T-helper 2 cell (primary cell): ENCODE results near the gene ORM2.

ENCODE experiments used
- DNase-seq, 5 experiments: peaks; one replicate each; pipeline versions ENCODE4 v3.0.0 to v3.0.0-alpha.2; 2012 to 2022

ORM2 gene

GRCh38 chr9:114350636-114351401 lies 21.1 kb downstream of the ORM2 start:
- DNase-seq: no peak

- peak in 1 of 5 experiments; percentile 62 for DNase-seq
Measured at GRCh38 chr9:114351932-114352331, 22.3 kb downstream of the ORM2 start.

- DNase-seq: no peak
Measured at GRCh38 chr9:114355821-114356220, 26.2 kb downstream of the ORM2 start.

GRCh38 chr9:114356792-114357191 lies 27.1 kb downstream of the ORM2 start:
- DNase-seq: no peak

- no peak for DNase-seq
Measured at GRCh38 chr9:114357360-114357759, 27.7 kb downstream of the ORM2 start.

- no peak for DNase-seq
Measured at GRCh38 chr9:114357911-114358328, 28.3 kb downstream of the ORM2 start.

GRCh38 chr9:114359801-114360200 lies 30.1 kb downstream of the ORM2 start:
- no peak for DNase-seq

- DNase-seq: no peak
Measured at GRCh38 chr9:114361542-114361941, 31.9 kb downstream of the ORM2 start.

- no peak for DNase-seq
Measured at GRCh38 chr9:114362394-114362793, 32.7 kb downstream of the ORM2 start.

- DNase-seq: peak in 2 of 5 experiments; percentile 53 to 57
Measured at GRCh38 chr9:114363424-114363823, 33.8 kb downstream of the ORM2 start.

GRCh38 chr9:114364134-114365041 lies 34.7 kb downstream of the ORM2 start:
- DNase-seq: peak in 1 of 5 experiments; percentile 53

GRCh38 chr9:114365194-114365593 lies 35.5 kb downstream of the ORM2 start:
- DNase-seq: no peak

GRCh38 chr9:114366334-114367128 lies 36.9 kb downstream of the ORM2 start:
- DNase-seq: peak in 2 of 5 experiments; percentile 76 to 85

- DNase-seq: no peak
Measured at GRCh38 chr9:114367366-114367765, 37.7 kb downstream of the ORM2 start.

GRCh38 chr9:114367772-114368569 lies 38.3 kb downstream of the ORM2 start:
- DNase-seq: peak in 1 of 5 experiments; percentile 46

- peak in 2 of 5 experiments; percentile 65 to 81 for DNase-seq
Measured at GRCh38 chr9:114369216-114370130, 39.8 kb downstream of the ORM2 start.

- no peak for DNase-seq
Measured at GRCh38 chr9:114370251-114370967, 40.7 kb downstream of the ORM2 start.

- DNase-seq: no peak
Measured at GRCh38 chr9:114370968-114371320, 41.3 kb downstream of the ORM2 start.

GRCh38 chr9:114371343-114371944 lies 41.8 kb downstream of the ORM2 start:
- DNase-seq: no peak
